ENCODE data around the gene PDE10A.

- no peak for TF ChIP-seq ZNF274 (IDR thresholded peaks at IDR 0.05; ENCODE audit: low read depth, low read length)
- TF ChIP-seq YY1 (IDR thresholded peaks at IDR 0.05; ENCODE audit: insufficient read depth, insufficient read length) = no peak
Observed at GRCh38 chr6:165480916-165481315, 182.1 kb downstream of the PDE10A start.

Data from NT2/D1 (cell line).